Raji (cell line): ENCODE data around the gene KAT2B.

Source experiments
- POLR2A ChIP-seq: IDR thresholded peaks from 2 replicates; pipeline ENCODE4 v1.6.1; 2011; ENCODE audit warnings: low read depth, low read length, control low read depth; ENCODE audit not compliant: insufficient read depth

The KAT2B gene

DNA sequence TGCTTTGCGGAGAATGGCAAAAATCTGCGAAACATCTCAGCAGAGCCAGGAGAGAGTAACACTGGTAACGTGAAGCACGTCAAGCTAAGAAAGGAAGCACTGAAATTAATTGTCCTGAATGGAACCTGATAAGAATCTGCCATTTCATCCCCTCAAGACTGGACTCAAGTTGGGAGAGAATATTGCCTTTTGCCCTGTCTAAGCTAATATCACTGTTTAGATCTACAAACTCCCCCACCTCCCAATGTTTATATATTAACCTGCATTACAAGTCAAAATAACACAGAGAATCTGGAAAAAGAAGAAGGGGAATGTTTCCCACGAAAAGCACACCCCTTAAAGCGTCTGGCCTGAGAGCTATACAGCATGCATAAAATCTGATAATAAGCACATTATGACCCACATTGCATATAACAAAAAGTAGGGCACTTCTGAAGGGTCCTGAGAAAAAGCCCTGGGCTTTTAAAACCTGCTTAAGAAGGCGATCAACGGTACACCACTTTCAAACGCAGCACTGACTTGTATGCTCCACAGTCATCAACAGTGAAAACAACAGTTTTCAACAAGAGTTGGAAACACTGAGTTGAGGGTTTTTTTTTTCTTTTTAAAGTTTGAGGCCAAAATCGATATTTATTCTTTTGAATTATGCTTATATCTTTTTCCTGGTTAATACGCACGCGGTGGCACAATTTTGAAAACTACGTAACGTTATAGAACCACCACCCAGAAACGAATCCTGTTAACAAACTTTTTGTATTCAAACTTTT lies 1.4 kb upstream of the KAT2B start:
- TF ChIP-seq POLR2A: no peak

DNA sequence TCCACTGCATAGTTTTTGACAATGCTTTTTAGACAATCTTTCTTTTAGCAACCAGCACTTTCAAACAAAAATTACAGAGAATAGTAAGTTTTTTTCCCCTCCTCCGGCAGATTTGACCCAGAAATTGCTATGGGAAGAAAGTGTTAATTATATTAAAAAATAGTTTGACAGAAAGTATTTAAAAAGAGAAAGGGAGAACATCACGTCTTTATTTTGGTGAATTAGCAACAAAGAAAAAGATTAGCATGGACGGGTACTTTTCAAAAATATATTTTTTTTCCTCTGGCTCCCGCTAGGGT lies 831 bp upstream of the KAT2B start:
- TF ChIP-seq POLR2A: no peak

GRCh38 chr3:20040548-20041196 lies 426 bp downstream of the KAT2B start:
- TF ChIP-seq POLR2A: peak; percentile 73

DNA sequence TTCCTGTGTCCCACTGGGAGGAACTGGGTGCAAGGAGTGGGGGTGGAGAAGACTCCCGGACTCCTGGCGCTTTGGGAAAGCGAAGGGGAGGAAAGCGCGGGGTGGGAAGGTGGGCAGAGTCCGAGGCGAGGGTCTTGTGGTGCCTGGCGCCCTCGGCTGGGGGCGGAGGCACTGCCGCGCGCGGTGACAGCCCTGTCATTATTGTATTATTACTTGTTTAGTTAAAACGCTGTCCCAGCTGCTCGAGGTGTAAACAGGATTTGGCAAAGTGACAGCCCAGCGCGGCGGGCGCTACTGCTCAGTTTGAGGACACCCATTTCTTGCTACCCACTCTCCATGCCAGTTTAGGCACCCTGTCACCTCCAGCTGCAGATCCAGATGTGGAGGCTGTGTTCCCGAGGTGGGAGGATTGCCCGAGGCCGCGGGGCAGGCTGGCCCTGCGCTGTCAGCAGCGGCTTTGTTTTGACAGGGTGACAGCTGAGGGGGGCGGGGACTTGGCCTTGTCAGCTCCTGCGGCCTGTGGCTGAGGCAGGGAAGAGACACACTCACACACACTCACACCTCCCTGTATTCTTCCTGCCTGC lies 1.0 kb downstream of the KAT2B start:
- no peak for TF ChIP-seq POLR2A

DNA sequence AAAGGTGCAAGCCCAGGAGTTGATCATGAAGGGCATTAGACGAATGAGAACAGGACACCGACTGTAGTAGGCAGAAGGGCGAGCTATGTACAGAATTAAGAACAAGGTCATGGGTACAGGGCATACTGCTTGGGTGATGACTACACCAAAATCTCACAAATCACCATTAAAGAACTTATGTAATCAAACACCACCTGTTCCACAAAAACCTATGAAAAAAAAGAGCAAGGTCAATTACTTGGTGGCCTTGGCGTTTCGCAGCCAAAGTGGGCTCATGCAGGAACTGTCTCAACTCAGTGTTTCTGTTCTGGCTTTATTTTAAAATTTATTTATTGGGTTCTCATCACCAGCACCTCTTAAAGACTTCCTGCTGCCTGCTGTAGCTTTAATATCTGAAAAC lies 2.1 kb downstream of the KAT2B start:
- TF ChIP-seq POLR2A: no peak

DNA sequence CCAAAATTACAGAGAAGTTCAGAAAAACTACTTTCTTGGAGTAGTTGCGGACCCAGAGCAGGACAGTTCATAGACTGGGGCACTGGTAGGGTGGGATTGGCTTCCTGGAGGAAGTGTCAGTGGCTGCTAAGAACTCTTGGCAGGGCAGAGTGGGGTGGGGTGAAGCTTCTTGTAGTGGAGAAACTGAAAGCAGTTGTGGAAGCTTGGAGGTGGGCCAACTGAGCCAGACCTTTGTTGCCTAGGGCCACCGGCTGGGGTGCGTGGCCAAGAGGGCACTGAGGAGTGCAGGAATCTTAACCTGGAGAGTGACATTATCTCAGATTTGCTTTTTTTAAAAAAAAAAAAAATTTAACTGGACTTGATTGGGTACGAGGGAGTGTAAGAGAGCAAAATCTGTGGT lies 3.1 kb downstream of the KAT2B start:
- TF ChIP-seq POLR2A: no peak

DNA sequence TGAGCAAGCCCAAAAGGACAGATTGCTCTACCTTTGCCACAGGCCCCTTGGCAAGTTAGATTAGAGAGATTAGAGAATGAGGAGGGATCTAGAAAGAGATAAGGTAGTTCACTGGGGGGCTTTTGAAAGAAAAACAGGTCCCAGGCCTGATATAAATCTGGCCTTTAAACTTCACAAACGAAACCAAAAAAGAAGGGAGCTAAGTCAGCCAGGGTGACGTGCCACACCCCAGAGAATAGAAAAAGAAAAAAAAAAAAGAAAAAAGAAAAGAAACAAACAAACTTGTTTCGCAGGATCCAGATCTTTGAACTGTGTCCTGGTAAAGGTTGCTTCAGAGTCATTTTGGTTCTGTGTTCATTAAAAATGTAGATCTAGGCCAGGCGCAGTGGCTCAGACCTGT lies 3.6 kb downstream of the KAT2B start:
- no peak for TF ChIP-seq POLR2A

GRCh38 chr3:20046556-20046955 lies 6.3 kb downstream of the KAT2B start:
- TF ChIP-seq POLR2A: no peak

DNA sequence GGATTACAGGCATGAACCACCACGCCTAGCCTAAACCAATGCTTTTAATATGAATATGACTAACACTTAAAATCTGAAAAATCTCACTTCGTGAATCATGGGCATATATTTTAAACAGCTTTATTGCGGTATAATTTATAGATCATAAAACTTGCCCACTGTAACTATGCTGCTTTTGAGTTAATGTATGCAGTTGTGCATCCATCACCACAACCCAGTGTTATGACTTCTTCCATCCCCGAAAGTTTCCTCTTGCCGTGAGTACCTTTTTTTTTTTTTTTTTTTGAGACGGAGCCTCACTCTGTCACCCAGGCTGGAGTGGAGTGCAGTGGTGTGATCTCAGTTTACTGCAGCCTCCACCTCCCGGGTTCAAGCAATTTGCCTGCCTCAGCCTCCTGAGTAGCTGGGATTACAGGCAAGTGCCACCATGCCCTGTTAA lies 7.1 kb downstream of the KAT2B start:
- TF ChIP-seq POLR2A: no peak

DNA sequence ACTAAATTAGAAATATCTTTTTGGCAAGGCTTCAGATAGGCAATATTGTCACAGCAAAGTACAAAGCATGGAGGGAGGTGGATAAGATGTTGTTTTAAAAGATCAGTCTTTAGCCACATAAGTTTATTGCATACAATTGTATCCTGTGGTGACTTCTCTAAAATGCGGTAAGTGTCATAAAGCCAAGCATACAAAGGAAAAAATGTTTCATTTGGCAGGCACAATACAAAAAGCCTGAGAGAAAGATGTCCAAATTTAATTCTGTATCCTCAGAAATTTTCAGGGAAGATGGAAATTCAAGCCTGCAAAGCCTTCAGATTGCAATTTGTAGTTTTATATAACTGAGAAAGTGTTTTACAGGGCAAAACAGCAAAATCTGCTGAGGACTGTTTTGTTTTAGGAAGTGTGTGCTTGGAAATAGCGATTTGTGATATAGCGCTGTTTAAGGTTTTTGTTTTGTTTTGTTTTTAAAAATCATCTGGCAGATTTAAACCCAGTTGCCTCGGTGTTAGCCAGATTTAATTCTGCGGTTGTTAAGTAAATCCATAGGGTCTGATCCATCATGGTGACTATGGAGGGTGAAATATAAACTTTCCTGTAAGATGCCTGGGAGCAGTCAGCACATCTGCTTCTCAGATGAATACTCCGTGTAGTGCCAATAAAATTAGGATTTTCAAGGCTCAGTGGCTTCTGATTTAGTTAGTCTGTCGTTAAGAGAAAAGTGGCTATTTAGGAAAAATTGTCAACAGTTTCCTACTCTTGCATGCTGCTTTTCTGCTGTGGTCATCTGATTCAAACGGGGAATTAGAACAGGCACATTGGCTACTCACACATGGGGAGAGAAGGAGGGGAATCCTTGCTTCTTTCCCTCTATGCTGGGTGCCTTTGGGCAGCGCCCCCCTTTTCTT lies 8.0 kb downstream of the KAT2B start:
- TF ChIP-seq POLR2A: no peak

GRCh38 chr3:20051123-20051806 lies 11.0 kb downstream of the KAT2B start:
- TF ChIP-seq POLR2A: no peak

- TF ChIP-seq POLR2A: no peak
Measured at GRCh38 chr3:20052851-20053250, 12.6 kb downstream of the KAT2B start.

- no peak for TF ChIP-seq POLR2A
Measured at GRCh38 chr3:20054549-20054987, 14.3 kb downstream of the KAT2B start.

DNA sequence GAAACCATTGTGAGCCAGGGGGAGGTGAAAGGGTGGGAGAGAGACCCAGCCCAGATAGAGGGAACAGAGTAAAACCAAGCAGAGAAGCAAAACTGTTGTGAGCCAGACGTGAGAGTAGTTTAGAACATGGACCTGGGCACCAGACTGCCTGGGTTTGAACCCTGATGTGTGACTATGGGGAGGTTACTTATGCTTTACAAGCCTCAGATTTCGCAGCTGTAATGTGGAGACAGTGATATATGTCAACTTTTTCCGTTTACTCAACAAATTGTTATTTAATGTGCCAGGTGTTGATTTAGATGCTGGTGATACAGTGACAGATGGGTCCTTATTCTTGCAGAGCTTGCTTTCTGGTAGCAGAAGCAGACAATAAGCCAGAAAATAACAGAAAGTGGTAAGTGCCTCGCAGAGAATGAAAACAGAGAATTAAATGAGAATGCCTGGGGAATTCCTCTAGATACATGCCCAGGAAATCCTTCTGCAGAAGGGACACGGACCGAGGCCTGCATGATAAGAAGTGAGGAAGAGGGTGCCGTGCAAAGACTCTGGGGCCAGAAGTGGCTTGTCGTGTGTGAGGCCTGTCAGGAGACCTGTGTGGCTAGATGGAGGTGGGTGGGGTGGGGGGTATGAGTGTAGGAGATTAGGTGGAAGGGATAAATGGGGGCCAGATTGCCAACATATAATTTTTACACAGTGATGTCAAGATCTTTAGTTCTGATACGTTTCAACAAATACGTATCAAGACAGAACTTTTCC lies 15.0 kb downstream of the KAT2B start:
- TF ChIP-seq POLR2A: no peak
